ENCODE measurements around the gene MIPEP.
"Not testable (repeated sequence)": the region's sequence is repeated elsewhere in the genome, so short reads cannot be mapped to it uniquely, and the experiment has no call there.

The MIPEP gene

GRCh38 chr13:23884361-23884760 is 4.8 kb downstream of the MIPEP start:
- DNase-seq = not testable (repeated sequence)

- DNase-seq = peak; percentile 44
Measured at GRCh38 chr13:23883255-23883654, 5.9 kb downstream of the MIPEP start.

GRCh38 chr13:23881402-23881800 is 7.8 kb downstream of the MIPEP start:
- not testable (repeated sequence) for DNase-seq

DNA sequence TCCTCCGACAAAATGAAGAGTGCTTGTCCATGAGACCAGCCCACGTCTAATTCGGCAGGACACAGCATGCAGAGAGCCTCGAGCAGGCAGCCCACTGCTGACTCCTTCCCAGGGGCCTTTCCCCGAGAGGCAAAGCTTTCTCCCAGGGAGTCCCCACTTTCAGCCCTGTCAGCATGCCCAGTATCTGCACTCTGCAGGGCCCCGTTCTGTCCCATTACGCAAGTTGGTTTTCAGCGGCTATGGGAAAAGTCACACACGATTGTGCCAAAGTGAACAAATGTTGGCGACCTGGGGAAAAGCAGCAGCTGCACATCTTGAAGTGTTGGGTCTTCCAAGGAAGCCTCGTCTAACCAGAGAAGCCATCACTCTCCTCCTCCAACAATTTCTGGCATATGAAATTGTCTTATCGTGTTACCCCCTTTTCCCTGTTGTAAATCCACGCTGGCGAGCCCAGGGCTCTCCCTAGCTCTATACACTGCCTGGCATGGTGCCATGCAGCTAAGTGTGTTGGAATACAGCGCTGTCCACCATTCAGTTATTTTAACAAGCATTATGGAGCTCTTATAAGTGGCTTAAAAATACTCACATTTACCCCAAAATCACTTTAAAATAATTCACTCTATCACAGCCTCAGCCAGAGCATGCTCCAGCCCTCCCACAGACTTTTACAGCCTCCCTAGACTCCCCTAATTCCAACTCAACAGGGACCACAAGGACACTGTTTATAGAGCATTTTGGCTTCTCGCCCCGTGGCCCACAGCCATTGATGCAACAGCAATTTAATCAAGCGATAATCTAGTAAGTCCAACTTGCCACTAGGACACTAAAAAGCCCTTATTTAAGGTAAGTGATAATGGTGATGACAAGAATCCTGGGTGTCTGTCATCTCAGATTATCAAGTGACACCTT is 8.5 kb downstream of the MIPEP start:
- not testable (repeated sequence) for DNase-seq

GRCh38 chr13:23877286-23877685 is 11.9 kb downstream of the MIPEP start:
- DNase-seq = no peak

DNA sequence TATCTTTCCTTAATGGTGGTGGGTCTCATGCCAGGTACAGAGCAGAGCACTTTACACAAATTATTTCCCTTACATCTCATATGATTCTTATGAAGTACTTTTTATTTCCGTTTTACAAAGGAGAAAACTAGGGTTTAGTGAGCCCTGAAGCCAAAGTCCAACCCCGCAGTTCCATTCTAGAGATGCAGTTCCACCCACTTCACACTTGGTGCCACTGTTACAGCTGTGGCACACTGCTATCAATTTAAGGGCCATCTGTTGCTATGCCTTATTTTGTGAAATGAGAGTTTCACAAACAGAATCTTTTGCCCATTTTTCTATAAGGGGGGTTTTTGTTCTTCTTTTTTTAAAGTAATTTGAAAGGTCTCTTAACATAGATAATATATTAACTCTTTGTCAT is 12.9 kb downstream of the MIPEP start:
- peak; percentile 20 for DNase-seq

GRCh38 chr13:23871616-23872220 is 17.5 kb downstream of the MIPEP start:
- DNase-seq = no peak

- no peak for DNase-seq
Measured at GRCh38 chr13:23870356-23871140, 18.7 kb downstream of the MIPEP start.

GRCh38 chr13:23868521-23868920 is 20.7 kb downstream of the MIPEP start:
- DNase-seq = no peak

DNA sequence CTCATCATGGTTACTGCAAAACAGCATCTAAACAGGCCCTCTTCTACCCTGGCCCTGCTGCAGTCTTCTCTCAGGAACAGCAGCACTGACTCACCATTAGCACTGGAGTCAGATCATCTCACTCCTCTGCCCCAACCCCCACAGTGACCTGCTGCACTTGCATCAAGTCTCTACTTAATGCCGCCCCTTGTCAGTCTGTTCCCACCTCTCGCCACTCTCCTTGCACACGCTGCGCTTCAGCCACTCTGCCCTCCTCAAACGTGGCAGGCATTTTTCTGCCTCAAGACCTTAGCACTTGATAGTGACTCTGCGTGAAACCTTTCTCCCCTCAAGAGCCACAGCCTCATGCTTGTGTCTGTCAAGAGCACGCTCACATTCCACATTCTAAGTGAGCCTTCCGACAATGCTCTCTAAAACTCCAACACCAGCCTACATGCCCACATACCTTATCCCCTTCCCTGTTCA is 22.1 kb downstream of the MIPEP start:
- DNase-seq = no peak

DNA sequence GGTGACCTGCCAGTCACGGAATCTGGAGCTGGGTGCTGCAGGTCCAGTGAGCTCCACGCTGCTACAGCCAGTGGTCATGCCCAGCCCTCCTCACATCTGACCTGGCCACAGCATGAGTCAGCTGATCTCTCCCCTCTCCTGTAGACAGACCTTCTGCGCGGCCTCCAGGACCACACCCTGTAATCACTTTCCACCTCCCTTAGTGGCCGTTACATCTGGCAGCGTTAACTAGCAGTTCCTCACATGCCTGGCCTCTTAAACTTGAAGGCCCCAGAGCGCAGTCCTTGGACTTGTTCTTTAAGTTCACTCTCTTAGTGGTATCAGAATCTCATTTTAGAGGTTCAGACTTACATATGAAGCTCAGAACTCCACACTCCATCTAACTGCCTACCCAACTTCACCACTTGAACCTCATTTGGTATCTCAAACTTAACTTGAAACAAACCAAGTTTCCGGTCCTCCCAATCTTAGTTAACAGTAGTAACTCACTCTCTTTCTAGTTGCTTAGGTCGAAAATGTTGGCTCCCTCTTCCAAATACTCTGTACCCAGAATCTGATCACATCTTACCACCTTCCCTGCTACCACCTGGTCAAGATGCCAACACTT is 22.7 kb downstream of the MIPEP start:
- no peak for DNase-seq

DNA sequence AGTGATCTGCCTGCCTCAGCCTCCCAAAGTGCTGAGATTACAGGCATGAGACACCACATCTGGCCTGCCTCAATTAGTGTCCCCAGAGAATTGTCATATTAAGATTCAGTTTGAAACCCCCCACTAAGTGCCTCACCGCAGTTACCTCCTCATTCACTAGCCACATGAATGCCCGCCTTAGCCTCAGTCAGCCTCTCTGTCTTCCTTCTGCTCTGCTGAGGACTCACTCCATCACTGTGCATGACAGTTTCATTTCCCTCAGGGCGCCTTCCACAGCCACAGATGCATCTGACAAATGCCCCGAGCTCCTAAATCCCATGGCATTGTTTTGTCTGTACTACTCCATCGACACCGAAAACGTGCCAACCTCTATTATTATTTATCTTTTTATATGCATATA is 23.3 kb downstream of the MIPEP start:
- no peak for DNase-seq

- no peak for DNase-seq
Measured at GRCh38 chr13:23865026-23865425, 24.2 kb downstream of the MIPEP start.

DNA sequence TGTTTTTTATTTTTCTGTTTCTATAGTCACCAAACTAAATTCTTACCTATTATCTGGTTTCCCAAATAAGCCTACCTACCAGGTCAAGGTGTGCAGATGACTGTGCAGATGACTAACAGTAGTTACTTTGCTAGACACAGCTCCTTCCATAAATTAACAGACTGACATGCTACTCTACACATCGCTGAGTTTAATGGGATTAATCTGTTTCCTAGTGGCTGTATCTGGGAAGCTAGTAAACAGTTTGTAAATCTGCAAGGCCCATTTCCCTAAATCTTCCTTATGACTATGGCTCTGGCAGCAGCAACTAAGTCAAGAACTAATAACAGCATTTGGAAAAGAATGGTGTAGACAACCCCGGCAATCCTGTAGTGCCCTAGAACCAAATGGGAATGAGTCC is 27.9 kb downstream of the MIPEP start:
- DNase-seq = no peak

DNA sequence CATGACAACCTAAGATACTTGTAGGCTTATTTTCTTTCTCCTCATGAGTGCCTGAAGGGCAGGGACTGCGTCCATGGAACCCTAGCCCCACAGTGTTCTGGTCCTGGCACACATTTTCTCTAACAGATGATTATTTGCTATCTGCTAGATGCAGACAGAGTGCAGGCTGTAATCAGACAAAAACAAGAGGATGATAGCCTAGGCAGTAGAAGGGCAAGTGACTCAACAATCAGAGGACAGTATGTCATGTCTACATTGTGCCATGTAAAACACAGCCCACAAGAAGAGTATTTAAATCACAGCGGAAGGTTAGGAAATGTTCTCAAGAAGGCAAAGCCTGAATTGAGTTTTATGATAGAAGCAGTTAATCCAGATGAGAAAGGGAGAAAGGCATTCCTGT is 29.3 kb downstream of the MIPEP start:
- DNase-seq = no peak

GRCh38 chr13:23859455-23859854 is 29.7 kb downstream of the MIPEP start:
- no peak for DNase-seq

DNA sequence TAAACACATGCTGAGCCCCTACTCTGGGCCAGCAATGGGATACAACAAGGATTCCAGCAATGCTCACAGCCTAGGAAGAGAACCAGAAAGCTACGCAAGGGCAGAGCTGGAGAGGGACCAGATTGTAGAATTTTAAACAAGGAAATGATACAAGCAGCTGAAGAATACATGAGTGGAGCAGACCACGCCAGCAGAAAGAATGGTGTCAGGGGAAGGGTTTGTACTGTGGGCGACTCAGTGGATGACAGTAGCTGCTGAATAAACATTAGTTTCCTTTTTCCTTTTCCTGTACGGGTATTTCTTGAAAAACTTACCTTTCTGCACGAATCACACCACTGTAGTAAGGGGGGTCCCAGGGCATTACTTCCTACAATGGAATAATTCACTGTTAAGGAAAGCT is 30.7 kb downstream of the MIPEP start:
- DNase-seq = no peak

DNA sequence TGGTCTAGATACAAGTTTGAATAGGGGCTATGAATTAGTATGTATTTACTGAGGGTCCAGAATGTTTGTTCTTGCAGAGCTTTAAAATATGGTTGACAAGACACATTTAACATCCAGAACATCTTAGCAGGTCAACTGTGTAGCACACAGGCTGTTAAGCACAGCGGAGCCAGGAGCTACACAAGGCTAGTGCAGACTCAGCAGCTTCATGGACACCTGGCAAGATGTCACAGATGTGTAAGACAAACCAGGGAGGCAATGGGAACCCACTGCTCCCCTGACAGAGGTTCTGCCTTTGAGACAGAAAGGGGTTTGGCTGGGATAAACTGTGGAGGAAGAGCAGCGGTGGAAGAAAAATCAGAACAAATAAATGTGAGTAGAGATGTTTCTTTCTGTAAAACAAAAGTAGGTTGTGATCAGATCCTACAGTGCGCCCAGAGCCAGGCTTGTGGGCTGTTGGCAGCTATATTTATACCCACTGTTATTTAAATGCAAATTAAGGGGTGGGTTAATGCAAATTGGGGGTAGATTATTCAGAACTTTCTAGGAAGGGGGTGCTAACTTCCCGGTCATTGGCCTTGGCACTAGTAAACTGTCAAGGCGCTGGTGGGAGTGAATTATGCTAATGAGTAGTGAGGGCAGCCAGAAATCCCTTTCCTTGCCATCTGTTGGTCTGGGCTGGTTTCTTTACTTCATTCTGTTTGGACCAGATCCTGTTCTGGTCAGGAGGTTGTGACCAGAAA is 33.0 kb downstream of the MIPEP start:
- peak; percentile 39 for DNase-seq

DNA sequence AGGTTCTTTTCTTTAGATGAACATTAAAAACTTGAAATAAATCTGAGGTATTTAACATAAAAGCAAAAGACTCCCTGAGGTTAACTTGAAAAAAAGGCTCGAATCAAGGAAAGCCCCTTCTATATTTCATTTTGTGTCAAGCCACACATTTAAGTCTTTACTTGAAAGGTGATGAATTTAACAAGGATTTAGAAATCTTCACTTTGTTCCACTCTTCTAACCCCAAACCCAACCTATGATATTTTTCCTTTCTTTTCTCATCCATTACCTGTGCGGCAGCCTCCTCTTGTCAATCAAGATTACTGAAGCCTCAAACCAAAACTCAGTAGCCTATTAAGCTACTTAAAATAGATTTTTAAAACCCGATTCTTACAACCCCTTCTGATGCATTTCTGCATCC is 33.8 kb downstream of the MIPEP start:
- no peak for DNase-seq

- DNase-seq = no peak
Measured at GRCh38 chr13:23852351-23852750, 36.8 kb downstream of the MIPEP start.

DNA sequence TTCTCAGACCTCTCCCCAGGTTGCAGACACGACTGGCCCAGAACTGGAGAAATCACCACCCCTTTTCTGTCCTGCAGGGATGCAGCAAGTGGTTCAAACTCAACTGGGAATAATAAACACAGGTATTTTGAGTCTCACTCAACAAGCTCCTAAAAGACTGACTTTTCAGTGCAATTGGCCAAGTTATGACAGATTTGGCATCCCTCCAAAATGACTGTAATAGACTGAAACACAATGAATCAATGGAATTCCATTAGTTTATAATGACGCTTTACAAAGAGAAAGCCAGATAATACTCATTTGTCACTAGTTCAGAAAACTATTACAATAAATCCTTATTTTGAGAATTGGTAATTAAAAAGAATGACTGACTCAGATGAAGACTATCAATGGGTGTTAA is 38.1 kb downstream of the MIPEP start:
- DNase-seq = no peak

DNA sequence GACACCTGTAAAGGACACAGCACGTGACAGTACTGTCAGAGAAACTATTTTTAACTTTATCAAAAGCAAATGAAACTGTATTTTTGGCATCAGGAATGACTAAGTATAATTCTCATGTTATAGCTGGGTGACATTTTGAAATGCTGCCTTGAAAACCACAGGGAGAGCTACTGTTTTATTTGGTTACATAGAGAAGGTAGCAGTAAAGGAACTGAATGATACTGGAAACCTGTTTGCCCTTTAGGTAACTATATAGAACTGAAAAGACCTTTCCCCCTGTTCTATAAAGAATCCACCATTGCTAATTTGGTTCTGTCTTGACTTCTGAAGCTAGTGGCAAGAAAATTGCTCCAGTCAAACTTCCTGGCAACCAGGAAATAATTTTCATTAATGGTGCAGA is 39.1 kb downstream of the MIPEP start:
- no peak for DNase-seq

Measured in midbrain (tissue), 1 donor.